GM18873 (cell line): ENCODE data around the gene IRX1.

Source experiments
- ATAC-seq: cut with Tn5 transposase; IDR thresholded peaks from one replicate; pipeline ENCODE4 v1.9.1; 2021; ENCODE audit warnings: mild to moderate bottlenecking, moderate library complexity, moderate number of reproducible peaks; ENCODE audit not compliant: unreplicated experiment, low FRiP score

IRX1 gene

GRCh38 chr5:3595006-3595961 is at the start of gene IRX1:
Gene IRX1 (plus strand): TSS chr5:3595832. CDS start chr5:3596106, 274 bp downstream.
- no peak for ATAC-seq

GRCh38 chr5:3546028-3546427 is 49.6 kb upstream of the IRX1 start:
- no peak for ATAC-seq

GRCh38 chr5:3564116-3564515 is 31.5 kb upstream of the IRX1 start:
- ATAC-seq = no peak

DNA sequence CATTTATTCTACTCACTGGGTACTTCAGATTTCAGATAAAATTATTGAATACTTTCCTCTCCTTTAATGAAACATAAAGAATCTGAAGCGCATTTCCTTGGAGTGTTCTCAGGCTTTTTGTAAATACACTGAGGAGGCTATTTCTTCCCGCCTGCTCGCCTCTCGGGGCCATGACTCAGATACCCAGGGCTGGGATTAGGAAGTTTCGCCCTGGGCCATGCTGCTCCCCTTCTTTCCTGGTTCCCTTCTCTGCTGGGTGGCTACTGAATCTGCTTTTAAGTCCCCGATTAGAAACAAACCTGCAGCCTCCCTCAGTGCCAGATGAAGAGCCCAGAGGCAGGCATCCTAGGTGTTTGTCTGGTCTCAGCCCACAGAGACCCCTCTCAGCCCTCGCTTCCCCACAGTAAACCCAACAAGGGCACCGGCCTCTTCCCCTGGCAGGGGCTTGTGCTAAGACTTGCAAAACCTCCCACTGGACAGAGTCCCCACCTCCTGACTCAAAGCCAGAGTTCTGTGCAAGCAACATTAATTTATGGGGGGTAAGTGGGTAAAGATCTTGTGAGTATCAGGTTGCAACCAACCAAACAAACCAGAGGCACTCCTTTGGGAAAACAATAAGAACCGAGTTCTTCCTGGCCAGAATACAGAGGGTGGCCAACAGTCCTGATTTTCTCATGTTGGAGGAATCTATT is 30.7 kb upstream of the IRX1 start:
- no peak for ATAC-seq

GRCh38 chr5:3584724-3585531 is 10.7 kb upstream of the IRX1 start:
- ATAC-seq = no peak

DNA sequence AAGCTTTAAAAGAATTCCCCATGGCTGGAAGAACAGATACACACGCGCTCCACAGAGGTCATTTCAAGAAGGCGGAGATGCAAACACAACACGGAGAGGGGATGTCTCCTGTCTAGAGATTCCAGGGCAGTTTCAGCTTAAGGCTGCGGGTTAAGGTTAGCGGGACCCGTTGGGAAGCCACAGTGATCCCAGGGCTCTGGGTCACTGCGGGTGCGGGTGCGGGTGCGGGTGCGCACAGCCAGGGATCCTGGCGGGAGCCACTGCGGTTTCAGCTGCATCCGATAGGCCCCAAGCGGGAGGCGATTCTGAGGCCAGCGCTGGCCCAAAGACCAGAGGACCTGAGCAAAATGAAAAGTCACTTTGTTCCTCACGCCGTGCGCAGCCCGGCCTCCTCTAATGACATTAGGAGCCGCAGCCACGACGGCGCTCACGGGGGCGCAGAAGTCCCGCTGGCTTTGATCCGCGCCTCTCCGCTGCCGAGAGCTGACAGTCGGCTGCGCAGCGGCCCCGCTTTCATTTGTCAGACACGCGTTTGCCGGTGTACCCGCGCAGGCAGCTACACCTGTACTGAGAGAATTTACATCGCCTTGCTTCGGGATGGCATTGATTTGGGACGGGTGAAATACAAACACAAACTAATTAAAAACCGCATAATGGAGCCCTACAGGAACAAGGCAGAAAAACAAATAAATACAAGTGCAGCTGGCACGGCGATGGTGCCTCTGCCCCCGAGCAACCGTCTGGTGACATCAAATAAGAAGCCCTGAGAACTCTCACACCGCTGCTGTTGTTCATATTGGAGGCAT is 5.3 kb upstream of the IRX1 start:
- no peak for ATAC-seq

DNA sequence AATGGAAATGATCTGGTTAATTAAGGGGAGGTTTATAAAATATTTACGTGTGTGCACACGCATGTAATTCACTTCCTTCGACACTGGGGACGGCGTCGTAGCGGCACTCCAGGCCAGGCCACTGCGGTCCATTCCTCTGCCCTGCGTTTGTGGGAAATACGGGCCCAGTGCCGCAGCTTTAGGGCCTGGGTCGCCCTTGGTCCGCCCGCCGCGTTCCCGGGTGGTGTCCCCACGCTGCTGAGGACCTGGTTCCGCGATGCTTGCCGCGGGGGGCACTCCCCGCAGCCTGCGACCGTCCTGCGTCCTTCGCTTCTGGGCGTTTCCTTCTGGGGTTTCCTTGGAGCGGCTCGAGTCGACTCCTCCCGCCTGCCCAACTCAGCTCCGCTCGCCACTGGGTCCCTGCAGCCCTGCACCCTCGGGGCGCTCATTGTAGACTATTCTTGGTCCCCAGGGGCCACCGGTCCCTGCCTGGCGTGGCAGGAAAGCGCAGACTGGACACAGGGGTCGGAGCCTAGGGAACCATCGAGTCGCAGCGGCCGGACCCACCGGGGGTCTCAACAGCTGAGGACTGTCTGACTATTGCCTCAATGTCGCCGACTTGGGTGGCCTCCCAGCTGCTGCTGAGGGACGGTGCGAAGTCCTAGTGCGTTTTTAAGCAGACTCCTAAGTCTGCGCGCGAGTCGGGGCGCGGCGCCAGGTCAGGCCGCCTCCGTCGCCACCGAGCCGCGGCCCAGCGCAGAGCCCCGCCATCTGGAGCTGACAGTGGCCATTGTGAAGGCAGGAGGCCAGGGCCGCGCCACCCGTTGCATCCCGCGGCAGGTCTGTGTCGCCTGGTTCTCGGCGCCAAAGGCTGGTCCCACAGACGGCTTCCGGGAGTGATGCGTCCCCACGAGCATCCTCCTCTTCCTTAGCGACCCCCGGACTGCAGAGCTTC is 4.4 kb upstream of the IRX1 start:
- ATAC-seq = no peak

GRCh38 chr5:3592298-3592697 is 3.3 kb upstream of the IRX1 start:
- ATAC-seq = no peak

DNA sequence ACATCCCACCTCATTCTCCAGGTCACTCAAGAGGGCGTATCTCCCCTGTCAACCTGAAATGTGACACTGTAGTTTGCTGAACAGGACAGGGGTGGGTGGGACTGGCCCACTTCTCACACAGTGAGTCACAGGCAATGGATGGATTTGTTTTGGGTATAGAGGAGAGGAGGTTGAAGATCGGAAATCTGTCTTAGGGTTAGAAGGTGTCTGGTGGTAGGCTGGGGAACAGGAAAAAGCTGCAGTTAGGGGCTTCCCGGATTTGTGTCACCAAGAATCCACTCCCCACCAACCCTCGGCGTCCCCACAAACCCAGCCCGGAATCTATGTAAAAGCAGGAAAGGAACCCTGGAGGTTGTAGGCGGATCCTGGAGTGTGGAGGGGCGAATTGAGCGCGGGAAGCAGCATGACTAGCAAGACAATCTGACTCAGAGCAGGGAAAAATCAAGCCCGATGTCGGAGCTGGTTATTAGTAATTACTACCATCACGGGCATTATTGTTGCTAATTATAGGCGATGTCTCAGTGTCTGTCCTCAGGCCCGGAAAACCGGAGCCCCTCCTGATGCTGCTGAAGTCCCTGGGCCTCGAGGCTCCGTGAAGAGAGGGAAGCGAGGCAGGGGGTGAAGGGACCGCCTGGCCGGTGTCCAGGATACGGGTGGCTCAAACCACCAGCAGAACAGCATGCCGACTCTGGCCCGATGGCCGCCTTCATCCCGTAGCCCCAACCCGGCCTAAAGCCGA is 1.7 kb upstream of the IRX1 start:
- ATAC-seq = no peak

DNA sequence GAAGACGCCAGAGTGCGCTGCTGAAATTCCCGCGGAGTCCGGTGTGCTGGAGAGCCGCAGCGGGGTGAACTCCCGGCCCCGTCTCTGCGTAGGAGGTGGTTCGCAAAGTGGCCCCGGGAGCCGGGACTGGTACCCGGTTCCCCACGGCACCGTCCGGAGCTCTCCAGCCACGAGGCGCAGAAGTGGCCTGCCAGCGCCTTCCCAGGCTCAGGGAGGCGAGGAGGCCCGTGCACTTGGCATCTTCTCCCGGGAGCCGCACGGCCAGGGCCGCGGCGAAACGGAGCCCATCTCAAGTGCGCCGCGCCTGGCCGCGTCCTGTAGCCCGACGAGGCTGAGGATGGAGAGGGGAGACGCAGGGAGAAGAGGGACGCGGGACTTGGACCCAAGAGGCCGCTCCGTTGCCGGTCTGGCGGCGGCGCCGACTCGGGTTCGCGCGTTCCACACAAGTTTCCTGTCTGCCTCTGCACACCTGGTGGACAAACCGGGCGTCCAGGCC is 1.1 kb upstream of the IRX1 start:
- ATAC-seq = no peak

DNA sequence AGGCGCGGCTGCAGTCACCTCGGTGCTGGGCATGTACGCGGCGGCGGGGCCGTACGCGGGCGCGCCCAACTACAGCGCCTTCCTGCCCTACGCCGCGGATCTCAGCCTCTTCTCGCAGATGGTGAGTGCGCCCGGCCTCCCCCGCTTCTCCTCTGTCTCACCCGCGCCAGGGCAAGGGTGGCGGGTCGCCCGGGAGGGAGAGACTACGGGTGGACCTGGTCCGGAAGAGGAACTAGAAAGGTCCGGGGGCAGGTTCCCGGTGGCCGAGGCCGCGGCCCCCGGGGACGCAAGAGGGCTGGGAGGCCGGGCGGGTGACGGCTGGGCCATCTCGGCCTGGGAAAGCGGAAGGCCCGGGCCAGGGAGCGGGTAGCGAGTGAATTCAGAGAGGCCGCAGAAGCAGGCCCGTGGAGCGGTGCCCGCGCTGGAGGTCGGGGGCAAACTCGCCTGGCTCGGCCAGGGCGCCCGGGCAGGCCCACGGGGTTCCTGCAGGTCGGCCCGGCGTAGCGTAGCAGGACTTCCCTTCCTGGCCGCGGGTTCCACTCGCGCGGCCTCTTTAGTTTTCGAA is 711 bp downstream of the IRX1 start:
- ATAC-seq = no peak

DNA sequence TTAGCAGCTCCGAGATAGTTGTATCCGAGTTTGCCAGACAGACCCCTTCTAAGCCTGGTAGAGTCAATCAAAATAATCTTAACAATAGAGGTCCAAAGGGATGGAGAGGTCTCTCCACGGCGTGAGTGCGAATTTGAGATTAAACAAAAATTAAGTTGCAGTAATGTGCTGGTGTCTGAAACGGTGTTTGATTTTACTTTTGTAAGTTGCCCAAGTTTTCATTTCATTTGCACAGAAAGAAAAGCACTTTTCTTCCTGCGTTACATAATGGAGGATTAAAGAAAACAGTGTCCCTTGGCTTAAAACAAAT is 1.2 kb downstream of the IRX1 start:
- ATAC-seq = no peak

- no peak for ATAC-seq
These were observed 1.8 kb downstream of the IRX1 start for GRCh38 chr5:3597167-3598007.

- ATAC-seq = no peak
These were observed 2.6 kb downstream of the IRX1 start for GRCh38 chr5:3598207-3598606.

DNA sequence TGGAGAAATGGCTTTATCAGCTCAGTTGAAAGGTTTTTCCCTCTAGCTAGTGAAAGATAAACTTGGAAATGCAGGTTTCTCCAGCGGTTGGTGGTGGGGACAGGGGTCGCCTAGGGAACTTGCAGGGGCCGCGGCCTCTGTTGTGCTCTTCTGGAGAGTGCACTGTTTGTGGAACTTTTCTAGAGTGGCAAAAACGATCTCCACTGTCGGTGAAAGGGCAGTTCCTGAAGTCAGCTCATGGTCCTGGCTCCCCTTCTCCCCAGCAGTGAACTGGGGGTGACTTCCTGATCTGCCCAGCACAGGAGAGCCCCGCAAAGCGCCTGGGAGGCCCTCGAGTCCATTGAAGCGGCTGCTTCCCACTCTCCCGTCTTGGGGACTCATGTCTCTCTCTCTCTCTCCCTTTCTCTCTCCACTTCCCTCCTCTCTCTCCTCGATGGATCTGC is 3.2 kb downstream of the IRX1 start:
- ATAC-seq = no peak

GRCh38 chr5:3599226-3600105 is 3.8 kb downstream of the IRX1 start:
- no peak for ATAC-seq
